CD4-positive, alpha-beta T cell treated with Interleukin-4 for 1 hour (primary cell): ENCODE results near the gene SLC39A3.

Experiments used
- DNase-seq, 2 donors: peaks; one replicate each; pipeline ENCODE4 v3.0.0-alpha.2; 2020 to 2022

SLC39A3 gene

GRCh38 chr19:2744113-2744512 lies 4.3 kb upstream of the SLC39A3 start:
- no peak for DNase-seq

GRCh38 chr19:2743099-2743498 lies 3.3 kb upstream of the SLC39A3 start:
- DNase-seq = no peak

GRCh38 chr19:2740314-2740656 lies 468 bp upstream of the SLC39A3 start:
- no peak for DNase-seq

- no peak for DNase-seq
Measured at GRCh38 chr19:2736550-2737190, 3.1 kb downstream of the SLC39A3 start.

GRCh38 chr19:2735374-2735773 lies 4.4 kb downstream of the SLC39A3 start:
- no peak for DNase-seq

GRCh38 chr19:2734589-2735288 lies 5.1 kb downstream of the SLC39A3 start:
- DNase-seq = no peak

- no peak for DNase-seq
Measured at GRCh38 chr19:2733930-2734588, 5.8 kb downstream of the SLC39A3 start.

GRCh38 chr19:2732883-2733282 lies 6.9 kb downstream of the SLC39A3 start:
- no peak for DNase-seq

- DNase-seq = no peak
Measured at GRCh38 chr19:2732157-2732725, 7.6 kb downstream of the SLC39A3 start.

GRCh38 chr19:2731181-2731995 lies 8.4 kb downstream of the SLC39A3 start:
- DNase-seq = no peak

GRCh38 chr19:2729943-2730818 lies 9.6 kb downstream of the SLC39A3 start:
- no peak for DNase-seq

- DNase-seq = no peak
Measured at GRCh38 chr19:2728783-2729387, 10.9 kb downstream of the SLC39A3 start.

GRCh38 chr19:2727640-2727944 lies 12.2 kb downstream of the SLC39A3 start:
- no peak for DNase-seq

GRCh38 chr19:2726904-2727639 lies 12.7 kb downstream of the SLC39A3 start:
- no peak for DNase-seq

- DNase-seq = no peak
Measured at GRCh38 chr19:2726160-2726855, 13.5 kb downstream of the SLC39A3 start.

- no peak for DNase-seq
Measured at GRCh38 chr19:2724148-2724557, 15.7 kb downstream of the SLC39A3 start.

- DNase-seq = no peak
Measured at GRCh38 chr19:2723747-2724146, 16.1 kb downstream of the SLC39A3 start.

- no peak for DNase-seq
Measured at GRCh38 chr19:2723345-2723715, 16.5 kb downstream of the SLC39A3 start.

GRCh38 chr19:2722541-2723344 lies 17.1 kb downstream of the SLC39A3 start:
- no peak for DNase-seq
